Esophagus muscularis mucosa (tissue), 4 donors: Measurements from ENCODE around the gene FRMD4A.

Experiments used
- CTCF ChIP-seq, 3 experiments: fragments of 200-600 bp in 2 of 3; fragments of 450-650 bp in 1 of 3; sonication (generic) in 2 of 3; IDR thresholded peaks; one replicate each; pipeline ENCODE4 v1.5.1; 2017 to 2019; ENCODE audit warnings: antibody characterized with exemption in 3 of 3, mild to moderate bottlenecking in 2 of 3, moderate library complexity in 1 of 3
- EP300 ChIP-seq: sonication (generic); formaldehyde crosslinking; IDR thresholded peaks from one replicate; pipeline ENCODE4 v1.6.1; 2017; ENCODE audit warnings: antibody characterized with exemption
- POLR2A ChIP-seq: fragments of 450-650 bp; IDR thresholded peaks from one replicate; pipeline ENCODE4 v1.6.1; 2017; ENCODE audit warnings: antibody characterized with exemption, moderate library complexity, mild to moderate bottlenecking, low read depth

GRCh38 chr10:13624630-13625029 is 706.1 kb downstream of the FRMD4A start:
- TF ChIP-seq POLR2A (no peak), CTCF (IDR thresholded peaks at IDR 0.05) (no peak), EP300 (no peak)
